Lower leg skin (tissue), 3 donors: ENCODE data around the gene NCF4.

ENCODE experiments used
- POLR2A ChIP-seq, 2 donors: fragments of 450-650 bp; IDR thresholded peaks; one replicate each; pipeline ENCODE4 v1.6.1; 2016 to 2017; ENCODE audit warnings: antibody characterized with exemption in 2 of 2, mild to moderate bottlenecking in 1 of 2, moderate library complexity in 1 of 2
- TF ChIP-seq, protein P1 (sequence below), 3 donors: fragments of 450-650 bp; IDR thresholded peaks; one replicate each; pipeline ENCODE4 v1.5.1; 2016; ENCODE audit warnings: antibody characterized with exemption in 3 of 3, mild to moderate bottlenecking in 3 of 3, moderate library complexity in 2 of 3

DNA sequence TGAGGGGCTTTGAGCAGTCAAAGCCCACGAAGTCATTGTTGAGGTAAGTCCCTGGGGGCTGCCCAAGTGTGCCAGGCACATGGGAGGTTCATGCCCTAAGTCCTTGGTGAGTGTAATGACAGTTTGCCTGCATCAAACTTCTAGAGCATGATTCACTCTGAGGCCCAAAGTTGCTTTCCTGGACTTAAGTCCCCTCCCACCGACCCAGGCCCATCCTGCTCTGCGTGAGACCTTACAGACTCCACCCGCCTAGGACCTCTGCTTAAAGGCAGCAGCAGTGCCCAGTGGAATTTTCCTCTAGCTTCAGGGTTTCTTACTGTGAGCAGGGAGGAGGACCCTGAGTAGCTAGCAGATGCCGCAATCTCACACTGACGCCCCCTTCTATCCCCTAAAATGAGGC, 38.2 kb upstream of the NCF4 start:
- TF ChIP-seq, protein P1, sequence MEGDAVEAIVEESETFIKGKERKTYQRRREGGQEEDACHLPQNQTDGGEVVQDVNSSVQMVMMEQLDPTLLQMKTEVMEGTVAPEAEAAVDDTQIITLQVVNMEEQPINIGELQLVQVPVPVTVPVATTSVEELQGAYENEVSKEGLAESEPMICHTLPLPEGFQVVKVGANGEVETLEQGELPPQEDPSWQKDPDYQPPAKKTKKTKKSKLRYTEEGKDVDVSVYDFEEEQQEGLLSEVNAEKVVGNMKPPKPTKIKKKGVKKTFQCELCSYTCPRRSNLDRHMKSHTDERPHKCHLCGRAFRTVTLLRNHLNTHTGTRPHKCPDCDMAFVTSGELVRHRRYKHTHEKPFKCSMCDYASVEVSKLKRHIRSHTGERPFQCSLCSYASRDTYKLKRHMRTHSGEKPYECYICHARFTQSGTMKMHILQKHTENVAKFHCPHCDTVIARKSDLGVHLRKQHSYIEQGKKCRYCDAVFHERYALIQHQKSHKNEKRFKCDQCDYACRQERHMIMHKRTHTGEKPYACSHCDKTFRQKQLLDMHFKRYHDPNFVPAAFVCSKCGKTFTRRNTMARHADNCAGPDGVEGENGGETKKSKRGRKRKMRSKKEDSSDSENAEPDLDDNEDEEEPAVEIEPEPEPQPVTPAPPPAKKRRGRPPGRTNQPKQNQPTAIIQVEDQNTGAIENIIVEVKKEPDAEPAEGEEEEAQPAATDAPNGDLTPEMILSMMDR (IDR thresholded peaks at IDR 0.05), result no peak
- no peak for TF ChIP-seq POLR2A (IDR thresholded peaks at IDR 0.05)
